OCI-LY7 (cell line): ENCODE measurements around the gene LIMK2.

Experiments used
- EZH2phosphoT487 ChIP-seq: fragments of 200-600 bp; sonication (generic); IDR thresholded peaks from 2 replicates; pipeline ENCODE4 v1.6.1; 2018; ENCODE audit warnings: low read depth, borderline replicate concordance, mild to moderate bottlenecking, mixed run types, antibody characterized with exemption, low read length, moderate library complexity, mixed read lengths
- TF ChIP-seq, protein P1 (sequence below): fragments of 200-600 bp; sonication (generic); conservative IDR thresholded peaks from 2 replicates; pipeline ENCODE4 v1.5.1; 2014; ENCODE audit warnings: mild to moderate bottlenecking, antibody characterized with exemption, low read length, moderate library complexity, mixed read lengths

DNA sequence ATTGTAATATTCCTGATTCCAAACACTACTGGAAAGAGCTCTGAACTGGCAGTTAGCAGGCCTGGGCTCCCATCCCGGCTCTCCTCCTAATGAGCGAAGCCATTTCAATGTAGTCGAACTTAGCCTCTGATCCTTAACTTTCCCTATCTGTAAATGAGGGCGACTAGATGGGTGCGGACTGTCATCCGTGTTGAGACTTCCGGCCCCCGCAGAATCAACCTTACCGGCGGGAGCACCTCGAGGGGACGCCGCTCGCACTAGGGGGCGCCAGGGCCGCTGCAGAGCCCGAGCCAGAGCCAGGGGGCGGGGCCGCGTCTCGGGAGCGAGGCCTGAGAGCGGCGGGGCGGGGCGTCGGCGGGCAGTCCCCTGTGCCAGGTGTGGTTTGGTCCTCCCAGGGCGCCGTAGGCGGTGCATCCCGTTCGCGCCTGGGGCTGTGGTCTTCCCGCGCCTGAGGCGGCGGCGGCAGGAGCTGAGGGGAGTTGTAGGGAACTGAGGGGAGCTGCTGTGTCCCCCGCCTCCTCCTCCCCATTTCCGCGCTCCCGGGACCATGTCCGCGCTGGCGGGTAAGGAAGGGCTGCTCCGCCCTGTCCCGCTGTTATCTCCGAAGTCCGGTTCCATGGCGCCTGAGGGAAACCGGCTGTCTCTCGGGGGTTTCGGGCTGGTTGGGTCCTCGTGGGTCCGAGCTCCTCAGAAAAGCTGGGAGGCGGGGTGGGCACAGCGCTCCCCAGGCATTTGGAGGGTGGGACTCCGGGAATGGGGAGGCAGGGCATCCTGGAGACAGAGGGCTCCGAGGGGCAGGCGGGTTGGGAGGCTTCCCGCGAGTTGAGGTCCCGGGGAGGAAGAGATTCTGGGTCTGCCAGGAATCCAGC, at the start of gene LIMK2:
- TF ChIP-seq, protein P1, sequence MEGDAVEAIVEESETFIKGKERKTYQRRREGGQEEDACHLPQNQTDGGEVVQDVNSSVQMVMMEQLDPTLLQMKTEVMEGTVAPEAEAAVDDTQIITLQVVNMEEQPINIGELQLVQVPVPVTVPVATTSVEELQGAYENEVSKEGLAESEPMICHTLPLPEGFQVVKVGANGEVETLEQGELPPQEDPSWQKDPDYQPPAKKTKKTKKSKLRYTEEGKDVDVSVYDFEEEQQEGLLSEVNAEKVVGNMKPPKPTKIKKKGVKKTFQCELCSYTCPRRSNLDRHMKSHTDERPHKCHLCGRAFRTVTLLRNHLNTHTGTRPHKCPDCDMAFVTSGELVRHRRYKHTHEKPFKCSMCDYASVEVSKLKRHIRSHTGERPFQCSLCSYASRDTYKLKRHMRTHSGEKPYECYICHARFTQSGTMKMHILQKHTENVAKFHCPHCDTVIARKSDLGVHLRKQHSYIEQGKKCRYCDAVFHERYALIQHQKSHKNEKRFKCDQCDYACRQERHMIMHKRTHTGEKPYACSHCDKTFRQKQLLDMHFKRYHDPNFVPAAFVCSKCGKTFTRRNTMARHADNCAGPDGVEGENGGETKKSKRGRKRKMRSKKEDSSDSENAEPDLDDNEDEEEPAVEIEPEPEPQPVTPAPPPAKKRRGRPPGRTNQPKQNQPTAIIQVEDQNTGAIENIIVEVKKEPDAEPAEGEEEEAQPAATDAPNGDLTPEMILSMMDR, result peak; percentile 90
- TF ChIP-seq EZH2phosphoT487, result no peak
